GM12864 (cell line): ENCODE data around the gene MFAP2.

Experiments used
- DNase-seq: peaks from one replicate; pipeline ENCODE4 v3.0.0-alpha.2; 2011; ENCODE audit warnings: low read depth
- H3K4me3 ChIP-seq: 2 replicates; pipeline ENCODE4 v1.5.1; 2011; ENCODE audit warnings: mild to moderate bottlenecking, low read depth, low read length, control low read depth
- CTCF ChIP-seq: IDR thresholded peaks from 2 replicates; pipeline ENCODE4 v1.5.1; 2011; ENCODE audit warnings: low read depth, mild to moderate bottlenecking, moderate library complexity, low read length, control low read depth, inconsistent platforms; ENCODE audit errors: missing control alignments

The MFAP2 gene

GRCh38 chr1:17023102-17023501 is 42.7 kb upstream of the MFAP2 start:
- DNase-seq = no peak
- TF ChIP-seq CTCF = no peak
- H3K4me3 ChIP-seq = no peak overlapping the region

GRCh38 chr1:17021896-17022295 is 41.5 kb upstream of the MFAP2 start:
- TF ChIP-seq CTCF = no peak
- no peak for DNase-seq
- H3K4me3 ChIP-seq = no peak overlapping the region

- DNase-seq = no peak
- TF ChIP-seq CTCF = no peak
- no peak overlapping the region for H3K4me3 ChIP-seq
Measured at GRCh38 chr1:17020502-17020901, 40.1 kb upstream of the MFAP2 start.

GRCh38 chr1:17018849-17019248 is 38.4 kb upstream of the MFAP2 start:
- no peak for DNase-seq
- H3K4me3 ChIP-seq = no peak overlapping the region
- TF ChIP-seq CTCF = no peak

GRCh38 chr1:17017435-17017834 is 37.0 kb upstream of the MFAP2 start:
- H3K4me3 ChIP-seq = no peak overlapping the region
- no peak for DNase-seq
- TF ChIP-seq CTCF = no peak

- H3K4me3 ChIP-seq = no peak overlapping the region
- DNase-seq = no peak
- no peak for TF ChIP-seq CTCF
Measured at GRCh38 chr1:17016317-17016661, 35.9 kb upstream of the MFAP2 start.

- H3K4me3 ChIP-seq = no peak overlapping the region
- TF ChIP-seq CTCF = no peak
- DNase-seq = no peak
Measured at GRCh38 chr1:17014671-17015567, 34.5 kb upstream of the MFAP2 start.
